GM23338 (cell line): ENCODE results near the gene PABPC1L.

ENCODE experiments used
- CREB1 ChIP-seq: fragments of 250-450 bp; sonication (Bioruptor Pico); IDR thresholded peaks from 2 replicates; pipeline ENCODE4 v1.5.0; 2020; ENCODE audit warnings: low read depth, mild to moderate bottlenecking, moderate library complexity
- EZH2 ChIP-seq: fragments of 200-600 bp; sonication (generic); IDR thresholded peaks from one replicate; pipeline ENCODE4 v1.8.0; 2017; ENCODE audit warnings: antibody characterized with exemption, mild to moderate bottlenecking, low read depth; ENCODE audit not compliant: unreplicated experiment
- EZH2phosphoT487 ChIP-seq: fragments of 200-600 bp; sonication (generic); IDR thresholded peaks from one replicate; pipeline ENCODE4 v1.8.1; 2018; ENCODE audit warnings: antibody characterized with exemption; ENCODE audit not compliant: unreplicated experiment
- JUNB ChIP-seq: IDR thresholded peaks from one replicate; pipeline ENCODE4 v1.6.1; 2016; ENCODE audit warnings: antibody characterized with exemption; ENCODE audit not compliant: unreplicated experiment
- NANOG ChIP-seq: IDR thresholded peaks from 2 replicates; pipeline ENCODE4 v1.6.1; 2016; ENCODE audit warnings: antibody characterized with exemption, borderline replicate concordance
- POLR2AphosphoS5 ChIP-seq: IDR thresholded peaks from 2 replicates; pipeline ENCODE4 v1.6.1; 2016; ENCODE audit warnings: antibody characterized with exemption, low read depth
- STAT1 ChIP-seq: IDR thresholded peaks from one replicate; pipeline ENCODE4 v1.6.1; 2016; ENCODE audit warnings: antibody characterized with exemption; ENCODE audit not compliant: unreplicated experiment
- TF ChIP-seq, protein P1 (sequence below), 2 experiments: fragments of 200-600 bp in 1 of 2; sonication (generic) in 1 of 2; conservative IDR thresholded peaks; 2 replicates each; pipeline versions ENCODE4 v1.5.1 to v1.6.1; 2016 to 2017; ENCODE audit warnings: antibody characterized with exemption in 2 of 2, low read depth in 2 of 2, mild to moderate bottlenecking in 2 of 2, moderate library complexity in 1 of 2
- TF ChIP-seq, protein P2 (sequence below): IDR thresholded peaks from one replicate; pipeline ENCODE4 v1.6.1; 2018; ENCODE audit warnings: antibody characterized with exemption; ENCODE audit not compliant: unreplicated experiment
- TF ChIP-seq, protein P3 (sequence below): IDR thresholded peaks from 2 replicates; pipeline ENCODE4 v1.6.1; 2016; ENCODE audit warnings: antibody characterized with exemption

DNA sequence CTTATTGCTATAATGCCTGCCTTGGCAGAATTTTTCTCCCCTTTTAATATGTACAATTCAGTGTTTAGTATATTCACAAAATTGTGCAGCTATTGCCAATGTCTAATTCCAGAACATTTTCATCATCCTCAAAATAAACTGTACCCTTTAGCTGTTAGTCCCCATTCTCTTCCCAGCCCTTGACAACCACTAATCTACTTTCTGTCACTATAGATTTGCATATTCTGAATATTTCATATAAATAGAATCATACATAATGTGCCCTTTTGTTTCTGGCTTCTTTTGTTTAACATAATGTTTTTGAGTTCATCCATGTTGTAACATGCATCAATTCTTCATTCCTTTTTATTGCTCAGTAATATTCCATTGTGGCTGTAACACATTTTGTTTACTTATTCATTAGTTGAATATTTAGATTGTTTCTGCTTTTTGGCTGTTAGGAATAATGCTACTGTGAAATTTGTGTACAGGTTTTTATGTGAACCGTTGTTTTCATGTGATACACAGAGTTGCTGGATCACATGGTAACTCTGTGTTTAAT lies 78.8 kb downstream of the PABPC1L start:
- TF ChIP-seq, protein P1, sequence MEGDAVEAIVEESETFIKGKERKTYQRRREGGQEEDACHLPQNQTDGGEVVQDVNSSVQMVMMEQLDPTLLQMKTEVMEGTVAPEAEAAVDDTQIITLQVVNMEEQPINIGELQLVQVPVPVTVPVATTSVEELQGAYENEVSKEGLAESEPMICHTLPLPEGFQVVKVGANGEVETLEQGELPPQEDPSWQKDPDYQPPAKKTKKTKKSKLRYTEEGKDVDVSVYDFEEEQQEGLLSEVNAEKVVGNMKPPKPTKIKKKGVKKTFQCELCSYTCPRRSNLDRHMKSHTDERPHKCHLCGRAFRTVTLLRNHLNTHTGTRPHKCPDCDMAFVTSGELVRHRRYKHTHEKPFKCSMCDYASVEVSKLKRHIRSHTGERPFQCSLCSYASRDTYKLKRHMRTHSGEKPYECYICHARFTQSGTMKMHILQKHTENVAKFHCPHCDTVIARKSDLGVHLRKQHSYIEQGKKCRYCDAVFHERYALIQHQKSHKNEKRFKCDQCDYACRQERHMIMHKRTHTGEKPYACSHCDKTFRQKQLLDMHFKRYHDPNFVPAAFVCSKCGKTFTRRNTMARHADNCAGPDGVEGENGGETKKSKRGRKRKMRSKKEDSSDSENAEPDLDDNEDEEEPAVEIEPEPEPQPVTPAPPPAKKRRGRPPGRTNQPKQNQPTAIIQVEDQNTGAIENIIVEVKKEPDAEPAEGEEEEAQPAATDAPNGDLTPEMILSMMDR (conservative IDR thresholded peaks at IDR 0.05; ENCODE audit: low read depth in 2 of 2): no peak
- TF ChIP-seq, protein P2, sequence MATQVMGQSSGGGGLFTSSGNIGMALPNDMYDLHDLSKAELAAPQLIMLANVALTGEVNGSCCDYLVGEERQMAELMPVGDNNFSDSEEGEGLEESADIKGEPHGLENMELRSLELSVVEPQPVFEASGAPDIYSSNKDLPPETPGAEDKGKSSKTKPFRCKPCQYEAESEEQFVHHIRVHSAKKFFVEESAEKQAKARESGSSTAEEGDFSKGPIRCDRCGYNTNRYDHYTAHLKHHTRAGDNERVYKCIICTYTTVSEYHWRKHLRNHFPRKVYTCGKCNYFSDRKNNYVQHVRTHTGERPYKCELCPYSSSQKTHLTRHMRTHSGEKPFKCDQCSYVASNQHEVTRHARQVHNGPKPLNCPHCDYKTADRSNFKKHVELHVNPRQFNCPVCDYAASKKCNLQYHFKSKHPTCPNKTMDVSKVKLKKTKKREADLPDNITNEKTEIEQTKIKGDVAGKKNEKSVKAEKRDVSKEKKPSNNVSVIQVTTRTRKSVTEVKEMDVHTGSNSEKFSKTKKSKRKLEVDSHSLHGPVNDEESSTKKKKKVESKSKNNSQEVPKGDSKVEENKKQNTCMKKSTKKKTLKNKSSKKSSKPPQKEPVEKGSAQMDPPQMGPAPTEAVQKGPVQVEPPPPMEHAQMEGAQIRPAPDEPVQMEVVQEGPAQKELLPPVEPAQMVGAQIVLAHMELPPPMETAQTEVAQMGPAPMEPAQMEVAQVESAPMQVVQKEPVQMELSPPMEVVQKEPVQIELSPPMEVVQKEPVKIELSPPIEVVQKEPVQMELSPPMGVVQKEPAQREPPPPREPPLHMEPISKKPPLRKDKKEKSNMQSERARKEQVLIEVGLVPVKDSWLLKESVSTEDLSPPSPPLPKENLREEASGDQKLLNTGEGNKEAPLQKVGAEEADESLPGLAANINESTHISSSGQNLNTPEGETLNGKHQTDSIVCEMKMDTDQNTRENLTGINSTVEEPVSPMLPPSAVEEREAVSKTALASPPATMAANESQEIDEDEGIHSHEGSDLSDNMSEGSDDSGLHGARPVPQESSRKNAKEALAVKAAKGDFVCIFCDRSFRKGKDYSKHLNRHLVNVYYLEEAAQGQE: no peak
- TF ChIP-seq EZH2phosphoT487 (no peak), CREB1 (CRISPR knock-in tag) (no peak), EZH2 (no peak), JUNB (no peak), POLR2AphosphoS5 (no peak), NANOG (no peak), STAT1 (no peak)
- TF ChIP-seq, protein P3, sequence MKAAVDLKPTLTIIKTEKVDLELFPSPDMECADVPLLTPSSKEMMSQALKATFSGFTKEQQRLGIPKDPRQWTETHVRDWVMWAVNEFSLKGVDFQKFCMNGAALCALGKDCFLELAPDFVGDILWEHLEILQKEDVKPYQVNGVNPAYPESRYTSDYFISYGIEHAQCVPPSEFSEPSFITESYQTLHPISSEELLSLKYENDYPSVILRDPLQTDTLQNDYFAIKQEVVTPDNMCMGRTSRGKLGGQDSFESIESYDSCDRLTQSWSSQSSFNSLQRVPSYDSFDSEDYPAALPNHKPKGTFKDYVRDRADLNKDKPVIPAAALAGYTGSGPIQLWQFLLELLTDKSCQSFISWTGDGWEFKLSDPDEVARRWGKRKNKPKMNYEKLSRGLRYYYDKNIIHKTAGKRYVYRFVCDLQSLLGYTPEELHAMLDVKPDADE: no peak
